ENCODE measurements around the gene ZNF202. TPM values are rescaled to one million over a fixed set of nuclear protein-coding genes. Genes with fewer than 3 reads are reported as not detected.

The ZNF202 gene
- total and polyA plus RNA-seq, 2 of the 13 experiments (the other 11 are each of a cell fraction or from before 2014, with no cell fraction given), result 7.7 to 7.9 TPM

DNA sequence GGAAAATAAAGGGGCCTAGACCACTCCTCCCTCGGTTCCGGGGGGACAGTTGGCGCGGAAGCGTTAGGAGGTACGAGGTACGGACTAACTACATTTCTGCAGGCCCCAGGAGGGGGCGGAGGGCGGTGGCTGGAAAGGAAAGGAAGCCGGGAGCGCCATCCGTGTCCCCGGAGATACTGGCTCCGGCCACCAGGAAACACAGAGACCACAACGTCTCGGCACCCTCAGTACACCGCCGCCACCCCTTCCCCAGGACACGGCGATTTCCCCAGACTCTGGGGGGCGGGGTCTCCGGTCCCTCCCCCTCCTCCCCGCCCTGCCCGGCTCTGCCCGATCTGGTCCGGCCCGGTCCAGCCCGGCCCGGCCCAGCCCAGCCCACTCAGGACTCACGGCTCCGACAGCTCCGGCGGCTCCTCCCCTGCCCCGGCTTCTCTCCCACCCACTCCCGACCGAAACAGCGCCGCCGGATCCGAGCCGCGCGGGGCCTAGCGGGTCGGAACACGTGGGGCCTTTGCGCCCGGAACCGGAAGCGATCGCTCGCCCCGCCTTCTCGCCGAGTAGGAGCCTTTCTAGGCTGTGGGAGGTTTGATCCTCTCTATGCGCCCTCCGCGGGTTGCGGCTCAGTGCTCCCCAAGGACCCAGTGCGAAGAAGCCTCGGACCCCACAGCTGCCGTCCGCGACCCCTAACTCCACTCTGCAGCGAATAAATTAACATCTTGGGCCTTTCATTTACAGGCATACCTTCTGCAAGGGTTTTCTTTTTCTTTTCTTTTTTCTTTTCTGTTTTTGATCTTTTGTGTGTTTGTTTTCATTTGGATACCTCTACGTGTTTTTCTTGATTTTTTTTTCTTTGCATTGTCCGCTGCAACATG lies at the start of gene ZNF202 (continued):
- peak; percentile 66 for TF ChIP-seq XRCC5 (optimal IDR thresholded peaks at IDR 0.05; ENCODE audit: low read length)
- 0 out of 2 replicates have a peak, but pooled peaks have one; percentile 53 for TF ChIP-seq PHF21A (CRISPR knock-in tag; IDR thresholded peaks at IDR 0.05)
- TF ChIP-seq, protein P1, sequence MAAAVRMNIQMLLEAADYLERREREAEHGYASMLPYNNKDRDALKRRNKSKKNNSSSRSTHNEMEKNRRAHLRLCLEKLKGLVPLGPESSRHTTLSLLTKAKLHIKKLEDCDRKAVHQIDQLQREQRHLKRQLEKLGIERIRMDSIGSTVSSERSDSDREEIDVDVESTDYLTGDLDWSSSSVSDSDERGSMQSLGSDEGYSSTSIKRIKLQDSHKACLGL (CRISPR knock-in tag; IDR thresholded peaks at IDR 0.05), result peak; percentile 96
- TF ChIP-seq, protein P2, sequence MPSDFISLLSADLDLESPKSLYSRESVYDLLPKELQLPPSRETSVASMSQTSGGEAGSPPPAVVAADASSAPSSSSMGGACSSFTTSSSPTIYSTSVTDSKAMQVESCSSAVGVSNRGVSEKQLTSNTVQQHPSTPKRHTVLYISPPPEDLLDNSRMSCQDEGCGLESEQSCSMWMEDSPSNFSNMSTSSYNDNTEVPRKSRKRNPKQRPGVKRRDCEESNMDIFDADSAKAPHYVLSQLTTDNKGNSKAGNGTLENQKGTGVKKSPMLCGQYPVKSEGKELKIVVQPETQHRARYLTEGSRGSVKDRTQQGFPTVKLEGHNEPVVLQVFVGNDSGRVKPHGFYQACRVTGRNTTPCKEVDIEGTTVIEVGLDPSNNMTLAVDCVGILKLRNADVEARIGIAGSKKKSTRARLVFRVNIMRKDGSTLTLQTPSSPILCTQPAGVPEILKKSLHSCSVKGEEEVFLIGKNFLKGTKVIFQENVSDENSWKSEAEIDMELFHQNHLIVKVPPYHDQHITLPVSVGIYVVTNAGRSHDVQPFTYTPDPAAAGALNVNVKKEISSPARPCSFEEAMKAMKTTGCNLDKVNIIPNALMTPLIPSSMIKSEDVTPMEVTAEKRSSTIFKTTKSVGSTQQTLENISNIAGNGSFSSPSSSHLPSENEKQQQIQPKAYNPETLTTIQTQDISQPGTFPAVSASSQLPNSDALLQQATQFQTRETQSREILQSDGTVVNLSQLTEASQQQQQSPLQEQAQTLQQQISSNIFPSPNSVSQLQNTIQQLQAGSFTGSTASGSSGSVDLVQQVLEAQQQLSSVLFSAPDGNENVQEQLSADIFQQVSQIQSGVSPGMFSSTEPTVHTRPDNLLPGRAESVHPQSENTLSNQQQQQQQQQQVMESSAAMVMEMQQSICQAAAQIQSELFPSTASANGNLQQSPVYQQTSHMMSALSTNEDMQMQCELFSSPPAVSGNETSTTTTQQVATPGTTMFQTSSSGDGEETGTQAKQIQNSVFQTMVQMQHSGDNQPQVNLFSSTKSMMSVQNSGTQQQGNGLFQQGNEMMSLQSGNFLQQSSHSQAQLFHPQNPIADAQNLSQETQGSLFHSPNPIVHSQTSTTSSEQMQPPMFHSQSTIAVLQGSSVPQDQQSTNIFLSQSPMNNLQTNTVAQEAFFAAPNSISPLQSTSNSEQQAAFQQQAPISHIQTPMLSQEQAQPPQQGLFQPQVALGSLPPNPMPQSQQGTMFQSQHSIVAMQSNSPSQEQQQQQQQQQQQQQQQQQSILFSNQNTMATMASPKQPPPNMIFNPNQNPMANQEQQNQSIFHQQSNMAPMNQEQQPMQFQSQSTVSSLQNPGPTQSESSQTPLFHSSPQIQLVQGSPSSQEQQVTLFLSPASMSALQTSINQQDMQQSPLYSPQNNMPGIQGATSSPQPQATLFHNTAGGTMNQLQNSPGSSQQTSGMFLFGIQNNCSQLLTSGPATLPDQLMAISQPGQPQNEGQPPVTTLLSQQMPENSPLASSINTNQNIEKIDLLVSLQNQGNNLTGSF (CRISPR knock-in tag; IDR thresholded peaks at IDR 0.05), result no peak
- peak; percentile 55; the same call in 1 of the 2 replicates for TF ChIP-seq ZNF772 (CRISPR knock-in tag; IDR thresholded peaks at IDR 0.05)
- TF ChIP-seq, protein P3, sequence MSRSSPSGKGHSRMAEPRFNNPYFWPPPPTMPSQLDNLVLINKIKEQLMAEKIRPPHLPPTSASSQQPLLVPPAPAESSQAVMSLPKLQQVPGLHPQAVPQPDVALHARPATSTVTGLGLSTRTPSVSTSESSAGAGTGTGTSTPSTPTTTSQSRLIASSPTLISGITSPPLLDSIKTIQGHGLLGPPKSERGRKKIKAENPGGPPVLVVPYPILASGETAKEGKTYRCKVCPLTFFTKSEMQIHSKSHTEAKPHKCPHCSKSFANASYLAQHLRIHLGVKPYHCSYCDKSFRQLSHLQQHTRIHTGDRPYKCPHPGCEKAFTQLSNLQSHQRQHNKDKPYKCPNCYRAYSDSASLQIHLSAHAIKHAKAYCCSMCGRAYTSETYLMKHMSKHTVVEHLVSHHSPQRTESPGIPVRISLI (CRISPR knock-in tag; IDR thresholded peaks at IDR 0.05; ENCODE audit: borderline replicate concordance), result no peak
- peak; percentile 49; the same call in 1 of the 2 replicates for TF ChIP-seq MED13 (CRISPR knock-in tag; IDR thresholded peaks at IDR 0.05)
- TF ChIP-seq KDM2A (CRISPR knock-in tag; IDR thresholded peaks at IDR 0.05; ENCODE audit: borderline replicate concordance, low read depth), result peak; percentile 95
- TF ChIP-seq ZNF274 (CRISPR knock-in tag; IDR thresholded peaks at IDR 0.05), result 0 out of 2 replicates have a peak, but pooled peaks have one; percentile 29
- peak; percentile 33; the same call in 1 of the 2 replicates for TF ChIP-seq MIER2 (CRISPR knock-in tag; IDR thresholded peaks at IDR 0.05)
- TF ChIP-seq, protein P4, sequence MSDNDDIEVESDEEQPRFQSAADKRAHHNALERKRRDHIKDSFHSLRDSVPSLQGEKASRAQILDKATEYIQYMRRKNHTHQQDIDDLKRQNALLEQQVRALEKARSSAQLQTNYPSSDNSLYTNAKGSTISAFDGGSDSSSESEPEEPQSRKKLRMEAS (IDR thresholded peaks at IDR 0.05), result peak; percentile 98
- TF ChIP-seq ELF1 (CRISPR knock-in tag; IDR thresholded peaks at IDR 0.05), result peak; percentile 86
- TF ChIP-seq, protein P5, sequence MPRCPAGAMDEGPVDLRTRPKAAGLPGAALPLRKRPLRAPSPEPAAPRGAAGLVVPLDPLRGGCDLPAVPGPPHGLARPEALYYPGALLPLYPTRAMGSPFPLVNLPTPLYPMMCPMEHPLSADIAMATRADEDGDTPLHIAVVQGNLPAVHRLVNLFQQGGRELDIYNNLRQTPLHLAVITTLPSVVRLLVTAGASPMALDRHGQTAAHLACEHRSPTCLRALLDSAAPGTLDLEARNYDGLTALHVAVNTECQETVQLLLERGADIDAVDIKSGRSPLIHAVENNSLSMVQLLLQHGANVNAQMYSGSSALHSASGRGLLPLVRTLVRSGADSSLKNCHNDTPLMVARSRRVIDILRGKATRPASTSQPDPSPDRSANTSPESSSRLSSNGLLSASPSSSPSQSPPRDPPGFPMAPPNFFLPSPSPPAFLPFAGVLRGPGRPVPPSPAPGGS (CRISPR knock-in tag; IDR thresholded peaks at IDR 0.05), result peak; percentile 61; the same call in 1 of the 2 replicates
- peak; percentile 75; the same call in 1 of the 2 replicates for TF ChIP-seq ZZZ3 (CRISPR knock-in tag; IDR thresholded peaks at IDR 0.05; ENCODE audit: borderline replicate concordance)
- peak; percentile 70; the same call in 1 of the 2 replicates for TF ChIP-seq ARNT2 (CRISPR knock-in tag; IDR thresholded peaks at IDR 0.05; ENCODE audit: low read depth)
- TF ChIP-seq, protein P6, sequence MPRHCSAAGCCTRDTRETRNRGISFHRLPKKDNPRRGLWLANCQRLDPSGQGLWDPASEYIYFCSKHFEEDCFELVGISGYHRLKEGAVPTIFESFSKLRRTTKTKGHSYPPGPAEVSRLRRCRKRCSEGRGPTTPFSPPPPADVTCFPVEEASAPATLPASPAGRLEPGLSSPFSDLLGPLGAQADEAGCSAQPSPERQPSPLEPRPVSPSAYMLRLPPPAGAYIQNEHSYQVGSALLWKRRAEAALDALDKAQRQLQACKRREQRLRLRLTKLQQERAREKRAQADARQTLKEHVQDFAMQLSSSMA (CRISPR knock-in tag; IDR thresholded peaks at IDR 0.05), result 0 out of 2 replicates have a peak, but pooled peaks have one; percentile 32
- TF ChIP-seq, protein P7, sequence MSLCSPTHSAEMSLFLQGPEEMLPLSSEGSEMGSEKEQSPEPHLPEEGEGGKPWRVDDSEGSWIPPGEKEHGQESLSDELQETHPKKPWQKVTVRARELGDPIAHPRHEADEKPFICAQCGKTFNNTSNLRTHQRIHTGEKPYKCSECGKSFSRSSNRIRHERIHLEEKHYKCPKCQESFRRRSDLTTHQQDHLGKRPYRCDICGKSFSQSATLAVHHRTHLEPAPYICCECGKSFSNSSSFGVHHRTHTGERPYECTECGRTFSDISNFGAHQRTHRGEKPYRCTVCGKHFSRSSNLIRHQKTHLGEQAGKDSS (CRISPR knock-in tag; IDR thresholded peaks at IDR 0.05; ENCODE audit: borderline replicate concordance, low read depth), result peak; percentile 21; the same call in 1 of the 2 replicates
